Hindlimb muscle (tissue), 1 donor: ENCODE measurements around the gene LZIC. TPM values are rescaled to one million over a fixed set of nuclear protein-coding genes. Genes with fewer than 3 reads are reported as not detected.

Experiments used
- DNase-seq: peaks from one replicate; pipeline ENCODE4 v3.0.0-alpha.2; 2013
- polyA plus RNA-seq: library from polyadenylated mRNA; unstranded; fragments of 120-200 nt; gene quantifications from one replicate; pipeline ENCODE4 v1.2.1, GENCODE V29; 2013; ENCODE audit not compliant: insufficient read length

Gene LZIC
- polyA plus RNA-seq, 1 donor, result 53.9 TPM

GRCh38 chr1:9883585-9884449, 59.4 kb downstream of the LZIC start:
- no peak for DNase-seq

DNA sequence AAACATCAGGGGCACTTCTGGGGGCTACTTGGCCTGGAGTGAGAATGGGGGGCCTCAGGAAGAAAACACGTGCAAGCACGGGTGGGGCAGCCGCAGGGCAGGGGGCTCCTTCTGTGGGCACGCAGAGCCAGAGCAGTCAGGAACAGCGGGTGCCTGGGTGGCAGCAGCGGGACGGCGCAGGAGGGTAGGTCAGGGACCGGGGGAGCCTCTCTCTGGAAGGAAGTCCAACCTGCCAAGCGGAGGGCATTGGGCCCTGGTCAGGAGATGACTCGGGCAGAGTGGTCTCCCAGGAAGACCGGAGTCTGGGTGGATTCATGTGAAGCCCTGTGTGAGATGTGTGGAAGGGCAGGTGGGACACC, 60.3 kb downstream of the LZIC start:
- DNase-seq, result no peak

DNA sequence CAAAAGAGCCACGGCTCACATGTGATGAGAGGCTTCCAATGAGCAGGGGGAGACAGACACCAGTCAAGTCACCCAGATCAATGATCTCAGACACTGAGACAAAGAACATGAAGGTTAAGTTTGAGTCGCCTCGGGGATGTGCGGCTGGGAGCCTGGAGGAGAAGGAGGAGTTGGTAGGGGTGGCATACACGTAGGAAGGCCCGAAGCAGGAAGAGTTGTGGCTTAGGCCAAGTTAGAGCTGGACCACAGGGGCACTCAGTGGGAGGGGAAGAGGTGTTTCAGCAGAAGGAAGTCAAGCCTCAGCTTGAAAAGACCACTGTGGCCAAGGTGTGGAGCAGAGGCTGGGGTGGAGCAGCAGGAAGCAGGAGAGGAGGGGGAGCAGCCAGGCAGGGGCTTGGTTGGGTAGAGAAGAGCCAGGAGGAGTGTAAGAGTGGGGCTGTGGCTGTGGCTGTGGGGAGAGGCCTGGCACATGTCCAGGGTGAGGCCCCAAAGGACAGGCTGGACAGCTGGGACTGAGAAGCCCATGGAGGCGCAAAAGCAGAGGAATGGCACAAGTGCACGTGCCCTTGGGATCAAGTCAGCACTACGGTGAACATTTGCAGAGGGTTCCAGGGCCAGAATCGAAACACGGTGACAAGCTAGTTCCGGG, 60.8 kb downstream of the LZIC start:
- DNase-seq, result no peak

GRCh38 chr1:9881838-9882249, 61.3 kb downstream of the LZIC start:
- no peak for DNase-seq

Other genes with a start within 250 kb of the LZIC start
- 78.9 TPM for gene CLSTN1, start 119.4 kb downstream of the LZIC start, polyA plus RNA-seq
- 76.8 TPM for gene CTNNBIP1, start 33.1 kb downstream of the LZIC start, polyA plus RNA-seq
- 12.8 TPM for gene NMNAT1, start 84 bp upstream of the LZIC start, polyA plus RNA-seq
- 5.7 TPM for gene RBP7, start 53.8 kb upstream of the LZIC start, polyA plus RNA-seq
- 48.2 TPM for gene UBE4B, start 89.6 kb upstream of the LZIC start, polyA plus RNA-seq